H1 (cell line): ENCODE results near the gene DCLK1. TPM values are rescaled to one million over a fixed set of nuclear protein-coding genes. Genes with fewer than 3 reads are reported as not detected.

Experiments
- CTCF ChIA-PET: fragments of 300-600 bp; sonication (Branson Sonifier 250); formaldehyde crosslinking; loops from one replicate; lab custom pipeline; 2021; ENCODE audit not compliant: partially characterized antibody; lab: Charles Lee
- POLR2A ChIA-PET: fragments of 300-600 bp; sonication (Branson Sonifier 250); formaldehyde crosslinking; loops from one replicate; lab custom pipeline; 2021; ENCODE audit warnings: inconsistent platforms; ENCODE audit not compliant: partially characterized antibody; lab: Charles Lee
- DNase-seq, 2 experiments: peaks; one replicate each; pipeline versions ENCODE4 v3.0.0 to v3.0.0-alpha.2; 2010 to 2022; ENCODE audit warnings: low spot score in 2 of 2, low read depth in 1 of 2, mixed read lengths in 1 of 2
- FAIRE-seq: peaks from 2 replicates; lab custom pipeline; 2011; peaks lifted over from hg19 to GRCh38; lab: Jason Lieb, UNC
- H2AFZ ChIP-seq: 2 replicates; pipeline ENCODE4 v1.8.1; 2012; ENCODE audit warnings: low read length, inconsistent platforms
- H2AK5ac ChIP-seq: 2 replicates; pipeline ENCODE4 v1.6.1; 2013; ENCODE audit warnings: low read depth, low read length
- H2BK120ac ChIP-seq: replicated peaks from 2 replicates; pipeline ENCODE3; 2013; ENCODE audit warnings: low read depth, low read length, inconsistent platforms
- H2BK12ac ChIP-seq: 2 replicates; pipeline ENCODE4 v1.6.1; 2013; ENCODE audit warnings: low read depth, low read length
- H2BK15ac ChIP-seq: 2 replicates; pipeline ENCODE4 v1.6.1; 2013; ENCODE audit warnings: low read length
- H2BK20ac ChIP-seq: 2 replicates; pipeline ENCODE4 v1.6.1; 2013; ENCODE audit warnings: low read length
- H2BK5ac ChIP-seq: 2 replicates; pipeline ENCODE4 v1.6.1; 2013; ENCODE audit warnings: low read depth, low read length
- H3K14ac ChIP-seq: 2 replicates; pipeline ENCODE4 v1.6.1; 2013; ENCODE audit warnings: inconsistent platforms; ENCODE audit not compliant: insufficient read length
- H3K18ac ChIP-seq: 2 replicates; pipeline ENCODE4 v1.6.1; 2013; ENCODE audit warnings: low read length; ENCODE audit errors: extremely low read depth
- H3K23ac ChIP-seq: 2 replicates; pipeline ENCODE4 v1.6.1; 2013; ENCODE audit warnings: inconsistent platforms; ENCODE audit not compliant: insufficient read length
- H3K23me2 ChIP-seq: 2 replicates; pipeline ENCODE4 v1.6.1; 2013; ENCODE audit warnings: low read depth, low read length
- H3K27ac ChIP-seq: 2 replicates; pipeline ENCODE4 v1.6.1; 2011; ENCODE audit warnings: low read depth, low read length, inconsistent platforms
- H3K27me3 ChIP-seq, 4 experiments: replicated peaks in 1 of 4; 1 replicate in 1 of 4; 2 replicates in 3 of 4; pipeline versions ENCODE4 v1.6.1 to v1.8.1; 2011 to 2013; ENCODE audit warnings: low read length in 3 of 4, mild to moderate bottlenecking in 3 of 4, inconsistent platforms in 2 of 4, mixed read lengths in 2 of 4, moderate library complexity in 1 of 4; ENCODE audit not compliant: control insufficient read depth in 3 of 4, insufficient read depth in 3 of 4; ENCODE audit errors: extremely low read depth in 1 of 4
- H3K36me3 ChIP-seq, 4 experiments: 2 replicates each; pipeline versions ENCODE4 v1.6.1 to v1.8.1; 2011 to 2013; ENCODE audit warnings: mild to moderate bottlenecking in 4 of 4, low read length in 3 of 4, moderate library complexity in 2 of 4, control low read depth in 1 of 4, inconsistent platforms in 1 of 4; ENCODE audit not compliant: insufficient read depth in 4 of 4, control insufficient read depth in 2 of 4
- H3K4ac ChIP-seq: replicated peaks from 2 replicates; pipeline ENCODE3; 2013; ENCODE audit warnings: low read length, low read depth, mixed read lengths, inconsistent platforms; ENCODE audit not compliant: insufficient read length
- H3K4me1 ChIP-seq, 4 experiments: replicated peaks in 1 of 4; 1 replicate in 1 of 4; 2 replicates in 3 of 4; pipeline versions ENCODE4 v1.6.1 to v1.8.1; 2011 to 2013; ENCODE audit warnings: low read length in 3 of 4, inconsistent platforms in 2 of 4, mixed read lengths in 1 of 4; ENCODE audit not compliant: insufficient read depth in 4 of 4, control insufficient read depth in 3 of 4
- H3K4me2 ChIP-seq, 2 experiments: 2 replicates each; pipeline versions ENCODE4 v1.6.1 to v1.8.1; 2011 to 2013; ENCODE audit warnings: low read depth in 2 of 2, low read length in 2 of 2, control low read depth in 1 of 2, inconsistent platforms in 1 of 2, mild to moderate bottlenecking in 1 of 2; ENCODE audit not compliant: insufficient read depth in 1 of 2
- H3K4me3 ChIP-seq, 4 experiments: fragments of 200-600, 300-600 bp in 1 of 4; sonication (generic), shearing (Covaris generic), sonication (Bioruptor Twin) in 1 of 4; 2 replicates each; pipeline versions ENCODE4 v1.5.1 to v1.8.1; 2011 to 2016; ENCODE audit warnings: low read length in 4 of 4, low read depth in 3 of 4, control low read depth in 2 of 4, inconsistent platforms in 2 of 4, mild to moderate bottlenecking in 2 of 4, mixed read lengths in 1 of 4, moderate library complexity in 1 of 4; ENCODE audit not compliant: insufficient read depth in 2 of 4; ENCODE audit errors: extremely low read depth in 1 of 4
- H3K56ac ChIP-seq: replicated peaks from 2 replicates; pipeline ENCODE3; 2013; ENCODE audit warnings: low read depth, mild to moderate bottlenecking, mixed read lengths, low read length, inconsistent platforms; ENCODE audit not compliant: insufficient read length
- H3K79me1 ChIP-seq: 2 replicates; pipeline ENCODE4 v1.6.1; 2013; ENCODE audit warnings: low read depth, low read length, control low read depth
- H3K79me2 ChIP-seq, 2 experiments: 2 replicates each; pipeline versions ENCODE4 v1.6.1 to v1.8.1; 2012 to 2013; ENCODE audit warnings: low read length in 2 of 2, mild to moderate bottlenecking in 2 of 2, inconsistent platforms in 1 of 2; ENCODE audit not compliant: insufficient read depth in 2 of 2, control insufficient read depth in 1 of 2
- H3K9ac ChIP-seq, 4 experiments: replicated peaks in 1 of 4; 1 replicate in 1 of 4; 2 replicates in 3 of 4; pipeline versions ENCODE4 v1.6.1 to v1.8.1; 2011 to 2013; ENCODE audit warnings: low read depth in 3 of 4, low read length in 3 of 4, control low read depth in 2 of 4, mild to moderate bottlenecking in 2 of 4, moderate library complexity in 2 of 4, inconsistent platforms in 1 of 4; ENCODE audit errors: extremely low read depth in 1 of 4
- H3K9me3 ChIP-seq, 2 experiments: 2 replicates each; pipeline versions ENCODE4 v1.6.1 to v1.8.1; 2012 to 2013; ENCODE audit warnings: mild to moderate bottlenecking in 2 of 2, moderate library complexity in 2 of 2, control low read depth in 1 of 2, inconsistent platforms in 1 of 2, low read depth in 1 of 2, low read length in 1 of 2, mixed read lengths in 1 of 2; ENCODE audit not compliant: insufficient read depth in 2 of 2
- H4K20me1 ChIP-seq, 2 experiments: replicated peaks in 1 of 2; 2 replicates each; pipeline versions ENCODE3 to v1.8.1; 2011 to 2013; ENCODE audit warnings: inconsistent platforms in 2 of 2, low read length in 2 of 2, mild to moderate bottlenecking in 1 of 2; ENCODE audit not compliant: insufficient read depth in 2 of 2, control insufficient read depth in 1 of 2
- H4K5ac ChIP-seq: 2 replicates; pipeline ENCODE4 v1.6.1; 2013; ENCODE audit warnings: low read length, low read depth, mixed read lengths, inconsistent platforms; ENCODE audit not compliant: insufficient read length
- H4K8ac ChIP-seq: 2 replicates; pipeline ENCODE4 v1.8.0; 2013; ENCODE audit warnings: mild to moderate bottlenecking, moderate library complexity, low read length, inconsistent platforms; ENCODE audit not compliant: insufficient read depth; ENCODE audit errors: extremely low read depth
- H4K91ac ChIP-seq: replicated peaks from 2 replicates; pipeline ENCODE3; 2013; ENCODE audit warnings: low read length, mixed read lengths, inconsistent platforms; ENCODE audit not compliant: insufficient read length
- BACH1 ChIP-seq: IDR thresholded peaks from 2 replicates; pipeline ENCODE4 v1.6.1; 2012; ENCODE audit warnings: low read length, improper control_type of control experiment
- CTCF ChIP-seq, 3 experiments: IDR thresholded peaks; 1 replicate in 2 of 3; 2 replicates in 1 of 3; pipeline versions ENCODE4 v1.5.1 to v1.6.1; 2011; ENCODE audit warnings: low read length in 3 of 3, mild to moderate bottlenecking in 3 of 3, inconsistent platforms in 2 of 3, low read depth in 1 of 3, moderate library complexity in 1 of 3; ENCODE audit not compliant: insufficient read depth in 1 of 3; ENCODE audit errors: control extremely low read depth in 1 of 3
- FOSL1 ChIP-seq: IDR thresholded peaks from 2 replicates; pipeline ENCODE4 v1.6.1; 2011; ENCODE audit warnings: mild to moderate bottlenecking, low read depth, low read length, moderate library complexity; ENCODE audit not compliant: insufficient read depth
- GTF2F1 ChIP-seq: IDR thresholded peaks from 2 replicates; pipeline ENCODE4 v1.6.1; 2012; ENCODE audit warnings: low read depth, low read length, improper control_type of control experiment, borderline replicate concordance
- HDAC6 ChIP-seq: IDR thresholded peaks from one replicate; pipeline ENCODE4 v1.7.1; 2012; ENCODE audit warnings: low read depth, mild to moderate bottlenecking, inconsistent platforms, low read length, moderate library complexity
- JUN ChIP-seq: IDR thresholded peaks from 2 replicates; pipeline ENCODE4 v1.6.1; 2011; ENCODE audit warnings: low read depth, mild to moderate bottlenecking, improper control_type of control experiment, low read length
- JUND ChIP-seq: IDR thresholded peaks from 2 replicates; pipeline ENCODE4 v1.6.1; 2011; ENCODE audit warnings: mild to moderate bottlenecking, improper control_type of control experiment, low read length
- PHF8 ChIP-seq: fragments of 200-600 bp; sonication (generic); conservative IDR thresholded peaks from 2 replicates; pipeline ENCODE4 v1.7.1; 2012; ENCODE audit warnings: low read depth, mild to moderate bottlenecking, inconsistent platforms, low read length, moderate library complexity
- POLR2A ChIP-seq, 2 experiments: IDR thresholded peaks; 1 replicate in 1 of 2; 2 replicates in 1 of 2; pipeline ENCODE4 v1.6.1; 2011; ENCODE audit warnings: low read depth in 2 of 2, low read length in 2 of 2, mild to moderate bottlenecking in 2 of 2; ENCODE audit errors: control extremely low read depth in 1 of 2
- RNF2 ChIP-seq: fragments of 200-900, 300-1000 bp; sonication (generic); IDR thresholded peaks from 2 replicates; pipeline ENCODE4 v1.7.1; 2016; ENCODE audit warnings: borderline replicate concordance, low read depth, mild to moderate bottlenecking, antibody characterized with exemption, low read length; ENCODE audit not compliant: poor library complexity, severe bottlenecking; ENCODE audit errors: missing control alignments
- YY1 ChIP-seq: IDR thresholded peaks from 2 replicates; pipeline ENCODE4 v1.6.1; 2011; ENCODE audit warnings: low read depth, mild to moderate bottlenecking, low read length
- WGBS, 2 experiments: shearing (Covaris generic) in 1 of 2; methylation state at CpG; one replicate each; pipeline versions ENCODE4 v1.1.6 to v1.1.7; 2013 to 2015; ENCODE audit warnings: low lambda C conversion rate in 2 of 2, mixed read lengths in 2 of 2, inconsistent platforms in 1 of 2, low coverage in 1 of 2, missing lambda C conversion rate in 1 of 2; ENCODE audit not compliant: insufficient replicate concordance in 2 of 2, insufficient coverage in 1 of 2, insufficient read length in 1 of 2; ENCODE audit errors: extremely low coverage in 1 of 2, missing lambda C conversion rate in 1 of 2; 5-methylcytosine and 5-hydroxymethylcytosine counted together
- polyA plus RNA-seq, 7 experiments: library from polyadenylated mRNA; depleted of rRNA in 3 of 7; stranded (reverse) in 5 of 7; unstranded in 2 of 7; fragments of >200 nt in 5 of 7; fragments of 200-250 nt in 2 of 7; gene quantifications; 1 replicate in 5 of 7; 2 replicates in 1 of 7; 4 replicates in 1 of 7; pipeline versions ENCODE4 v1.2.1 to v1.2.3, GENCODE V29; 2011 to 2013; ENCODE audit warnings: missing spikeins in 2 of 7, mixed read lengths in 2 of 7
- total RNA-seq: library from RNA; stranded (reverse); fragmentation: NEBNext Ultra II Directional; extraction: Animal tissue kit (Norgen Biotek cat#: 25700); gene quantifications from 2 replicates; pipeline ENCODE4 v1.2.1, GENCODE V29; 2021

Gene DCLK1
- total and polyA plus RNA-seq, 2 of the 8 experiments (the other 6 are each of a cell fraction or from before 2014, with no cell fraction given) = 22.8 to 41.0 TPM

GRCh38 chr13:35766663-35767062 is 364.5 kb downstream of the DCLK1 start:
- no peaks in the 10 kb centered on the region for H3K36me3 ChIP-seq
- H3K56ac ChIP-seq = no peak overlapping the region
- peaks cover 0 to 11% of the 10 kb centered on the region in 2 experiments for H4K20me1 ChIP-seq
- H4K91ac ChIP-seq = no peak overlapping the region
- H3K4me3 ChIP-seq = no peak overlapping the region
- POLR2A ChIA-PET = interaction anchor here (0.6 kb wide), 1 partner anchor 20 kb away, joined by 5 read pairs; no protein-coding TSS in a partner anchor
- H3K14ac ChIP-seq = no peak overlapping the region
- H3K4ac ChIP-seq = no peak overlapping the region
- no peak overlapping the region for H3K9ac ChIP-seq
- H3K27ac ChIP-seq = no peak overlapping the region
- no peak overlapping the region for H3K4me2 ChIP-seq
- no peak overlapping the region for H2AFZ ChIP-seq
- FAIRE-seq (no peak), DNase-seq (no peak)
- H4K8ac ChIP-seq = no peak overlapping the region
- no peak overlapping the region for H3K23ac ChIP-seq
- H3K27me3 ChIP-seq = no peaks in the 10 kb centered on the region
- WGBS, 2 experiments = 64% methylated on average over 2 of the region's 2 CpGs; no CpG with 5 or more reads in 1 of the 2 experiments
- no peaks in the 10 kb centered on the region for H3K79me1 ChIP-seq
- H2BK120ac ChIP-seq = no peak overlapping the region
- no peaks in the 10 kb centered on the region for H3K79me2 ChIP-seq
- CTCF ChIA-PET = no interaction called here
- no peak overlapping the region for H2BK5ac ChIP-seq
- H3K4me1 ChIP-seq = no peaks in the 10 kb centered on the region
- H2AK5ac ChIP-seq = no peak overlapping the region
- H3K18ac ChIP-seq = no peak overlapping the region
- H2BK20ac ChIP-seq = no peak overlapping the region
- peaks cover 20% of the 10 kb centered on the region for H3K23me2 ChIP-seq
- H2BK15ac ChIP-seq = no peak overlapping the region
- 0 out of 4 replicates have a peak, but pooled peaks cover 0 to 11% of the 10 kb centered on the region in 2 experiments for H3K9me3 ChIP-seq
- no peak overlapping the region for H4K5ac ChIP-seq
- TF ChIP-seq CTCF (IDR thresholded peaks at IDR 0.05; ENCODE audit: control extremely low read depth in 1 of 3, insufficient read depth in 1 of 3, low read depth in 1 of 3, low read length in 3 of 3) = no peak
- no peak for TF ChIP-seq JUN
- no peak for TF ChIP-seq GTF2F1
- TF ChIP-seq BACH1 = no peak
- TF ChIP-seq YY1 = no peak
- no peak for TF ChIP-seq HDAC6
- TF ChIP-seq FOSL1 = no peak
- TF ChIP-seq JUND = no peak
- TF ChIP-seq PHF8 = no peak
- TF ChIP-seq RNF2 = no peak
- TF ChIP-seq POLR2A (IDR thresholded peaks at IDR 0.05; ENCODE audit: control extremely low read depth in 1 of 2, low read depth in 2 of 2, low read length in 2 of 2) = no peak
- no peak overlapping the region for H2BK12ac ChIP-seq
